ENCODE measurements around the gene CTIF. TPM values are rescaled to one million over a fixed set of nuclear protein-coding genes. Genes with fewer than 3 reads are reported as not detected.

Gene CTIF
- total RNA-seq, 1 donor from 2014 or later = 72.4 TPM

GRCh38 chr18:48831802-48832201, 293.0 kb downstream of the CTIF start:
- no peaks in the 10 kb centered on the region for H3K27me3 ChIP-seq
- TF ChIP-seq CTCF (IDR thresholded peaks at IDR 0.05) = no peak
- ATAC-seq = no peak
- H3K27ac ChIP-seq = no peak overlapping the region
- no peak for DNase-seq
- H3K4me1 ChIP-seq = peaks cover 40% of the 10 kb centered on the region
- H3K36me3 ChIP-seq = no peaks in the 10 kb centered on the region
- H3K9me3 ChIP-seq = no peaks in the 10 kb centered on the region
- H3K4me3 ChIP-seq = no peak overlapping the region
- intact Hi-C loops (cut with DNase I) = no loop called here

- Histone ChIP-seq H3K4me1 (peaks cover 37% of the 10 kb centered on the region), H3K4me3 (peak overlapping the region; percentile 37), H3K27me3 (no peaks in the 10 kb centered on the region), H3K27ac (peak overlapping the region; percentile 55), H3K36me3 (no peaks in the 10 kb centered on the region), H3K9me3 (no peaks in the 10 kb centered on the region)
- intact Hi-C loops (cut with DNase I) = no loop called here
- no peak for TF ChIP-seq CTCF (IDR thresholded peaks at IDR 0.05)
- DNase-seq (peak; percentile 78), ATAC-seq (peak; percentile 59)
Measured at GRCh38 chr18:48832938-48833700, 294.3 kb downstream of the CTIF start.

GRCh38 chr18:48833701-48834412, 295.0 kb downstream of the CTIF start:
- intact Hi-C loops (cut with DNase I) = no loop called here
- Histone ChIP-seq H3K27ac (peak overlapping the region; percentile 55), H3K9me3 (no peaks in the 10 kb centered on the region), H3K4me3 (peak overlapping the region; percentile 37), H3K4me1 (peaks cover 36% of the 10 kb centered on the region), H3K27me3 (no peaks in the 10 kb centered on the region), H3K36me3 (no peaks in the 10 kb centered on the region)
- no peak for TF ChIP-seq CTCF (IDR thresholded peaks at IDR 0.05)
- ATAC-seq = peak; percentile 43
- DNase-seq = peak; percentile 51

GRCh38 chr18:48834413-48835031, 295.7 kb downstream of the CTIF start:
- H3K9me3 ChIP-seq = no peaks in the 10 kb centered on the region
- peak overlapping the region; percentile 60 for H3K27ac ChIP-seq
- ATAC-seq (peak; percentile 86), DNase-seq (peak; percentile 89)
- intact Hi-C loops (cut with DNase I) = no loop called here
- H3K4me1 ChIP-seq = peaks cover 40% of the 10 kb centered on the region
- no peaks in the 10 kb centered on the region for H3K36me3 ChIP-seq
- no peaks in the 10 kb centered on the region for H3K27me3 ChIP-seq
- peak overlapping the region; percentile 37 for H3K4me3 ChIP-seq
- no peak for TF ChIP-seq CTCF (IDR thresholded peaks at IDR 0.05)

GRCh38 chr18:48835119-48835518, 296.3 kb downstream of the CTIF start:
- no peak for TF ChIP-seq CTCF (IDR thresholded peaks at IDR 0.05)
- ATAC-seq (no peak), DNase-seq (peak; percentile 17)
- Histone ChIP-seq H3K36me3 (no peaks in the 10 kb centered on the region), H3K4me1 (peaks cover 44% of the 10 kb centered on the region), H3K27ac (peak overlapping the region; percentile 60), H3K9me3 (no peaks in the 10 kb centered on the region), H3K4me3 (no peak overlapping the region), H3K27me3 (no peaks in the 10 kb centered on the region)
- intact Hi-C loops (cut with DNase I) = no loop called here

All from upper lobe of right lung (tissue), 1 donor.